GM19397 (cell line): ENCODE data around the gene C13orf46.
A peak's percentile ranks its signal among the peaks of the same experiment; 100 is the strongest.

Source experiments
- ATAC-seq: cut with Tn5 transposase; IDR thresholded peaks from one replicate; pipeline ENCODE4 v1.9.1; 2021; ENCODE audit warnings: mild to moderate bottlenecking, moderate library complexity; ENCODE audit not compliant: unreplicated experiment

The C13orf46 gene

GRCh38 chr13:113958373-113958772 is 15.5 kb downstream of the C13orf46 start:
- ATAC-seq: no peak

- no peak for ATAC-seq
Observed at GRCh38 chr13:113956571-113956970, 17.3 kb downstream of the C13orf46 start.

DNA sequence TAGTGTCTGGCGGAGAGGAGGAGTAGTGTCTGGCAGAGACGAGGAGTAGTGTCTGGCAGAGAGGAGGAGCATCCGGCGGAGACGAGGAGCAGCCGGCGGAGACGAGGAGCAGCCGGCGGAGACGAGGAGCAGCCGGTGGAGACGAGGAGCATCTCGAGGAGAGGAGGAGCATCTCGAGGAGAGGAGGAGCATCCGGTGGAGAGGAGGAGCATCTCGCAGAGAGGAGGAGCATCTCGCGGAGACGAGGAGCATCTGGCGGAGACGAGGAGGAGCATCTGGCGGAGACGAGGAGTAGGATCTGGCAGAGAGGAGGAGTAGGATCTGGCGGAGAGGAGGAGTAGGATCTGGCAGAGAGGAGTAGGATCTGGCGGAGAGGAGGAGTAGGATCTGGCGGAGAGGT is 18.2 kb downstream of the C13orf46 start:
- no peak for ATAC-seq

- ATAC-seq: no peak
Observed at GRCh38 chr13:113955235-113955634, 18.6 kb downstream of the C13orf46 start.

GRCh38 chr13:113954046-113954835 is 19.6 kb downstream of the C13orf46 start:
- no peak for ATAC-seq

DNA sequence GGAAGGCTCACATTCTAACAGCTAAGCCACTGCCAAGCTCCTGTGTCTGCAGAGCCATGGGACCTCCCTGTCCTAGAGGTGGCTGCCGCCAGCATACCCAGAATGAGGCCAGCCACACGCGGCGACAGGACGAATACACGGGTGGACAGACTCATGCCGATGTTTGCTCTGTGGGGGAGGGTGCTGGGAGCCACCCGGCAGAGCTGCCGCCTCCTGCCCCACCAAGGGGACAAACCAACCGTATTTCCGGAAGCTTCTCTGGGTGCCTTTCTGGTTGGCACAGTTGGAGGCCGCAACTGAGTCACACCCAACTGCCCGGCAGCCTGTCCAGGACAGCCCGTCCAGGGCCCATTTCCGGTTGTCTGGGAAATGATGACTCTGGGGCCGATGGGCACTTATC is 20.3 kb downstream of the C13orf46 start:
- no peak for ATAC-seq

DNA sequence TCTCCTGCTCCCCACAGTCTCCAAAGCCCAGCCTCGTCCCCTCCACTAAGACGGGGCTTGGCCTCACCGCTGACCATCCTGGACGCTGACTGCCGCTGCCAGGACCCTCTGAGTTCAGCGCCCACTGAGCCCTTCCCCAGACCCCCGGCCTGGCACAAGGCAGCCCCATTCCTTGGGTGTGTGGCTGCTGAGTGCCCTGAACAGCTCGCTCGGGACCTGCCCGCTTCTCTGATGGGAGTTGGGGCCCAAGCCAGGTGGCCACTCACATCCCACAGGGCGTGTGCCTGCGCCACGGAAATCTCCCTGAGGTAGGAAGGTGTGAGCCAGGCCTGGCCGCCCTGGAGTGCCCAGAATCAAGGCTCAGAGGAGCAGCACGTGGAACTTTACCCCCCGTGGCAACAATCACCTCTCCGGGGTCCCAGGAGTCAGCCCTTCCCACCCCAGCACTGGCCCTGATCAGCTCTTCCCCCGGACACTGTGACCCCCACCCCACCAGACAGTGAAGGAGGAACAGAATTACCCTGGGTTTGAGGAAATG is 20.8 kb downstream of the C13orf46 start:
- no peak for ATAC-seq

DNA sequence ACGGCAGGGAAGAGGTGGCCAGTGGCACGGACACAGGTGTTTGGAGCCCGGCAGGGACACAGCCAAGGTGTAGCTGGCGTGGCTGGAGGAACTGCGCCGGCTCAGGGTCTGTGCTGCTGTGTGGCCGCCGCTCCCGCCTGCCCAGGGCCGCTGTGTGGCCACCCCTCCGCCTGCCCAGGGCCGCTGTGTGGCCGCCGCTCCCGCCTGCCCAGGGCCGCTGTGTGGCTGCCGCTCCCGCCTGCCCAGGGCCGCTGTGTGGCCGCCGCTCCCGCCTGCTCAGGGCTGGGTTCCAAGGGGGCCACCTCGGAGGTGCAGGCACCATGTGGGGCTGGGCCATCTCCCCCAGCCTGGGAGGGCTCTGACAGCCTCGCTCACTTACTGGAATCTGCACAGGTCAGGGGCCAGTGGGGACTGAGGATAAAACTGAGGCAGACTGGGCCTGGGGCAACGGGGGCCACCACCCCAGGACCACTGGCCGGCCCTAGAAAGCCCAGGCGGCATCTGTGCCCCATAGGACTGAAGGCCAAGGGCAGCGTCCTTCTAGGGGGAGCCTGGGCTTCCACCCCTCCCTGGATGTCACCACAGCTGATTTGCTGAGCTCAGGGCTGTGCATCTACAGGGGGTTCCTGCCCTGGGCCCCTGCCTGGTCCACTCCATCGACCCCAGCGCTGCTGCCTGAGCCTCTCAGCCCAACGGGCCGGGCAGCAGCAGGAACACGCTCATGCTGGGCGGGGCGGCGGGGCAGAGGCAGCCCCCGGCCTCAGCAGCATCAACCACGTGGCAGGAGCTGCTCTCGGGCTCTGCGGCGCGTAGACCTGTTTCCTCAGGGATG is 21.5 kb downstream of the C13orf46 start:
- ATAC-seq: no peak

DNA sequence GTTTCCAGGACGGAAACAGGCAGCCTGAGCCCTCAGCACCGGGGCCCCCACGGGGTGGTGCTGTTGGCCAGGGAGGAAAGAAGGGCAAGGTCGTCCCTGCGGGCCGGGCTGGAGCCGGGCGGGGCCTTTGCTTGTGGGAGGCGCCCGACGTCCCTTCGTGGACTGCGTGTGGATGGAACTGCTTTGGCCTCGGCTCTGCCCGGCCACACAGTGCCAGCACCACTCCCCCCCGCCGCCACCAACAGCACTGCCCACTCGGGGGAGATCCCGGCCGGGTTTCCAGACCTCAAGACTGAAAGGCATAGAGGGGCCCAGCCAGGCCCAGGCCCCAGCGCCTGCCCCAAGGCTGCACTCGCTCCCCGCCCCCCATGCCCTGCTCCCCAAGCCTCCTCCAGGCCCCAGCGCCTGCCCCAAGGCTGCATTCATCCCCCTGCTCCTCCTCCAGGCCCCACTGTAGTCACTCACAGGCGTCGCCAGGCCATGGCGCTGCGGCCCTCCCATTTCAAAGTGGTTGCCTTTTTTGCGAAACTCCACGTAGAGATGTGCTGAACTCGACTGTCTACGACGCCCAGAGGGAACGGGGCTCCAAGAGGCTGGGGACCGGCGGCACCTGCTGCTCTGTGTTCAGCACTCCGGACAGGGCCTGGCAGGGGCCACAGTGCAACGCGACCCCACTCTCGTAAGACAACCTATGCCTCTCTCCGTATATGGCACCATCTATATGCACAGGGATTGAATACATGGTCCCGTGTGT is 22.5 kb downstream of the C13orf46 start:
- ATAC-seq: peak; percentile 66

DNA sequence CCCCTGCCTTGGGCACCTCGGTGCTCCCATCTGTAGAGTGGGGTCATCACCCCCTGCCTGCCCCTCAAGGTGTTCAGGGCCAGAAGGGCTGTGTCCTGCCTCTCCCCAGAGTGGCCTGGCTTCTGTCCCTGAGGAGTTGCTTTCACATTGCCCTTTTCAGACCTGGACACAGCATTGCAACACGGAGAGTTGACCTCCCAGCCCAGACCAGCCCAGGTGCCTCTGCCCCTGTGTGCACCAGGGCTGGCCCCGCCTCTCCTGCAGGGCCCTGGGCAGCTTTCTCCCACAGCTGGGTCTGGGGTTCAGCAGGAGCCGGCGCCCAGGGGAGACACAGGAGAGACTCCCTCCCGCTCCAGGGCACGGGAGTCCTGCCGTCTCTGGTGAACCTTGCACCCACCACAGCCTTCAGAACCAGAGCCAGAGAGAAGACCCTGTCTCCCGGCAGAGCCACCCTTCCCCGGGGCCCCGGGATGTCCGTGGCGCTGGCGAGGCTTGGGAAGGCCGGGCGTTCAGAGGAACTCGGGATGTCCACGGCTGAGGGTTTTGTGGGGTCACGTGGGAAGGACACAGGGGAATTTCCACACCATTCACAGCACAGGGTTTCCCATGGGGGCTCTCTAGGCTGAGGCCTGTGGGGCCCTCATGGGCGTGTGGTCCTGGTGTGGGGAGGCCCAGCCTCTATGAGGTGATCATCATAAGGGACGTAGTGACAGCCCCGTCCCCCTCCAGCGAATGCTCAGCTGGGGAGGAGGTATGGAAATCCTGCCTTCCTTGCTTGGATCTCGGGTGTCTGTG is 23.2 kb downstream of the C13orf46 start:
- ATAC-seq: peak; percentile 9

DNA sequence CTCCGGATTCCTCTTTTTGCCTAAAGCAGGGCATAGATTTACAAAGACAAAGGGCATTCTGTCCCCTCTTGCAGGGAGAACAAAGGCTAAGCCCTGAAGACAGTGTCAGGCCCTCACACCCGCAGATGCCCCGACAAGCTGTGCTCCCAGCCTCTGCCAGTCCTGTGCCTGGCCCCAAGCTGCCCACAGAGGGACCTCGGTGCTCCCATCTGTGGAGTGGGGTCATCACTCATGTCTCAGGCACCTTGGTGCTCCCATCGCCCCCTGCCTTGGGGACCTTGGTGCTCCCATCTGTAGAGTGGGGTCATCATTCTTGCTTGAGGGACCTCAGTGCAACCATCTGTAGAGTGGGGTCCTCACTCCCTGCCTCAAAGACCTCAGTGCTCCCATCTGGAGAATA is 24.3 kb downstream of the C13orf46 start:
- ATAC-seq: no peak

DNA sequence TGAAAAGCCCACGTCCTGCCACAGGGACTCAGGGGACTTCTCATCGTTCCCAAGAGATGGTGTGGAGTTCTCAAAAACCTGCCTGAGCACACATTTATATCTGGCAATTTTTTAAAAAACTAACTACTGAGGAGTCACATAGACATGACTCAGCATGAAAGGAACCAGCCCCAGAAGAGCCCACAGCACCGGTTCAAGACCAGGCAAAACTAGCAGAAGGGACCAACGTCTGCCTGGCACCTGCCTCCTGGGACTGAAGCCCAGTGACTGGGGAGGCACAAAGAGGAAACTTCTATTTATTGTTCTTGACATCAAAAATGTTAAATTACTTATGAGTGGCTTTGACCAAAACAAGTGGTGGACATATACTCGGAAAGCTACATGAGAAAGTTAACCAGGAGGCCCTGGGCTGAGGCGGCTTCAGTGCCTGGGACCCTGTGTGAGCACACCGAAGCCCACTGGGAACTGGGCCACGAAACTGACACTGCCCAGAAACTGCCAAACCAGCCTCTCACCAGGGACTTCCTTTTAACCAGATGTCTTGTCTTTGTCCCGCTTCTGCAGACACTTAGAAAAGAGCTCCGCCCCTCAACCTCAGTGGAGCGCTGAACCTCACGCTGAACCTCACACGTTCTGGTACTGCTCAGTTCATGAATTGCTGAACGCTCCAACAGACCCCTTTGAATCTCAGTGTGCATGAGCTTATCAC is 25.7 kb downstream of the C13orf46 start:
- no peak for ATAC-seq

GRCh38 chr13:113947311-113948033 is 26.4 kb downstream of the C13orf46 start:
- ATAC-seq: no peak

- no peak for ATAC-seq
Observed at GRCh38 chr13:113946409-113947181, 27.3 kb downstream of the C13orf46 start.

GRCh38 chr13:113945857-113946408 is 27.9 kb downstream of the C13orf46 start:
- no peak for ATAC-seq

- ATAC-seq: no peak
Observed at GRCh38 chr13:113943821-113944565, 29.9 kb downstream of the C13orf46 start.

GRCh38 chr13:113942591-113943103 is 31.2 kb downstream of the C13orf46 start:
- no peak for ATAC-seq
